NCI-H1092 (cell line): ENCODE results near the gene SH3RF1.
"Not testable (repeated sequence)": the region's sequence is repeated elsewhere in the genome, so short reads cannot be mapped to it uniquely, and the experiment has no call there.

Experiments used
- DNase-seq: peaks from one replicate; lab custom pipeline; 2025; lab: John Stamatoyannopoulos, UW

SH3RF1 gene

GRCh38 chr4:169200361-169201030 lies 70.3 kb downstream of the SH3RF1 start:
- no peak for DNase-seq

GRCh38 chr4:169199184-169199583 lies 71.6 kb downstream of the SH3RF1 start:
- DNase-seq: no peak

GRCh38 chr4:169198167-169198566 lies 72.6 kb downstream of the SH3RF1 start:
- DNase-seq: no peak

GRCh38 chr4:169197206-169197605 lies 73.5 kb downstream of the SH3RF1 start:
- not testable (repeated sequence) for DNase-seq

- no peak for DNase-seq
Observed at GRCh38 chr4:169195032-169195431, 75.7 kb downstream of the SH3RF1 start.

- DNase-seq: not testable (repeated sequence)
Observed at GRCh38 chr4:169189968-169190367, 80.8 kb downstream of the SH3RF1 start.

- DNase-seq: no peak
Observed at GRCh38 chr4:169189372-169189771, 81.4 kb downstream of the SH3RF1 start.

- no peak for DNase-seq
Observed at GRCh38 chr4:169188204-169188603, 82.6 kb downstream of the SH3RF1 start.

GRCh38 chr4:169185133-169185956 lies 85.4 kb downstream of the SH3RF1 start:
- DNase-seq: no peak

GRCh38 chr4:169184686-169185085 lies 86.1 kb downstream of the SH3RF1 start:
- DNase-seq: no peak

GRCh38 chr4:169184236-169184635 lies 86.5 kb downstream of the SH3RF1 start:
- DNase-seq: no peak

GRCh38 chr4:169183581-169183980 lies 87.2 kb downstream of the SH3RF1 start:
- DNase-seq: no peak

GRCh38 chr4:169179609-169180521 lies 90.9 kb downstream of the SH3RF1 start:
- no peak for DNase-seq

GRCh38 chr4:169178092-169178491 lies 92.7 kb downstream of the SH3RF1 start:
- not testable (repeated sequence) for DNase-seq

- DNase-seq: no peak
Observed at GRCh38 chr4:169175476-169175875, 95.3 kb downstream of the SH3RF1 start.

GRCh38 chr4:169175035-169175434 lies 95.7 kb downstream of the SH3RF1 start:
- no peak for DNase-seq

GRCh38 chr4:169174247-169174646 lies 96.5 kb downstream of the SH3RF1 start:
- DNase-seq: no peak

- no peak for DNase-seq
Observed at GRCh38 chr4:169167957-169168858, 102.5 kb downstream of the SH3RF1 start.

- DNase-seq: no peak
Observed at GRCh38 chr4:169164669-169165415, 105.9 kb downstream of the SH3RF1 start.

- no peak for DNase-seq
Observed at GRCh38 chr4:169163947-169164668, 106.6 kb downstream of the SH3RF1 start.
